HG02884 (cell line): ENCODE results near the gene DIPK1C.

Source experiments
- ATAC-seq: cut with Tn5 transposase; IDR thresholded peaks from one replicate; pipeline ENCODE4 v1.9.1; 2021; ENCODE audit warnings: mild to moderate bottlenecking, moderate library complexity; ENCODE audit not compliant: unreplicated experiment

Gene DIPK1C

GRCh38 chr18:74486119-74486849, 29.2 kb upstream of the DIPK1C start:
- no peak for ATAC-seq

GRCh38 chr18:74482697-74483096, 25.6 kb upstream of the DIPK1C start:
- ATAC-seq: no peak

- ATAC-seq: no peak
These were observed 23.1 kb upstream of the DIPK1C start for GRCh38 chr18:74480149-74480651.

GRCh38 chr18:74479486-74480148, 22.5 kb upstream of the DIPK1C start:
- no peak for ATAC-seq

GRCh38 chr18:74478880-74479279, 21.8 kb upstream of the DIPK1C start:
- no peak for ATAC-seq

GRCh38 chr18:74478316-74478715, 21.2 kb upstream of the DIPK1C start:
- no peak for ATAC-seq

DNA sequence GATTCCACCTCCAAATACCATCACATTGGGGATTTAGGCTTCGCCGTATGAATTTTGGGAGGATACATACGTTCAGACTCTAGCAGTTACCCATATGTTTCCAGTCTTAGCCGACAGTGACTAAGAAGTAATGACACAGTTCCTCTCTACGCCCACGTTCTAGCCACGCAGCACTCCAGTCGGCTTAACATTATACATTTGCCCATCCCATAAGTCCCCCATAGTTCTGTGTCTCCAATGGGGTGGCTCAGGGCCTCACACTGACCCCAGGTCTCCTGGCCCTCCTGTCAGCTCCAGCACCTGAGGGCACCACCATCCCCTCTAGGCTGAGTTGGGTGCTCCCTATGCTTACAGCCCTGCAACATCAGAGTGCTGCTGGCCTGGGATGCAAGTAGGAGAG, 20.7 kb upstream of the DIPK1C start:
- ATAC-seq: no peak

- ATAC-seq: no peak
These were observed 19.0 kb upstream of the DIPK1C start for GRCh38 chr18:74476140-74476539.

DNA sequence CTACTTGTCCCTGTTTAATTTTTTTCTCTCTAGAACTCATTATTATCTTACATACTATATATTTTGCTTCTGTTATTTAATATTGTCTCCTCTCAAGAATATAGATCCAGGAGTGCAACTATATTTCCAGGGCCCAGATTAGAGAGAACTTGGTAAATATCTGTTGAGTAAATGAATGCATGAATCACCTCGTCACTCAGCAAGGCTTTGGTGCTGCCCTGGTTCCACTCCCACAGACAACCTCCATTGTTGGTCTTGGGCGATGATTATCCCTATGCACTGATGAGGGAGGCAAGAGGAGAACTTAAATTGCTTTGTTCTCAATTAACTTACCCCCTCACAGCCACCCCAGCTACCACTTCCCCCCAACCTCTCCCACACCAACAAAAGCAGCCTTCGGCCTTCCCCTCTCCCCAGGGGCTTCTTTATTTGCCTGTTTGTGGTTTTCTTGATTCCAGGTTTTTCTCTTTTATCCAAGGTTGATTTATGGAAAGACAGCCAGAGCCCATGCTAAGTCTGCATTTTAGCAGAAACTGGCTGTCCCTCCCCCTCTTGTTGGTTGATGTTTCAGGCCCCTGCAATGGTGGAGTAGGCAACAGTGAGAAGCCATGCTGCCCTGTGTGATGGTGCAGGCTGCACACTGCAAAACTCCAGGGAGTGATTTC, 17.0 kb upstream of the DIPK1C start:
- ATAC-seq: no peak

DNA sequence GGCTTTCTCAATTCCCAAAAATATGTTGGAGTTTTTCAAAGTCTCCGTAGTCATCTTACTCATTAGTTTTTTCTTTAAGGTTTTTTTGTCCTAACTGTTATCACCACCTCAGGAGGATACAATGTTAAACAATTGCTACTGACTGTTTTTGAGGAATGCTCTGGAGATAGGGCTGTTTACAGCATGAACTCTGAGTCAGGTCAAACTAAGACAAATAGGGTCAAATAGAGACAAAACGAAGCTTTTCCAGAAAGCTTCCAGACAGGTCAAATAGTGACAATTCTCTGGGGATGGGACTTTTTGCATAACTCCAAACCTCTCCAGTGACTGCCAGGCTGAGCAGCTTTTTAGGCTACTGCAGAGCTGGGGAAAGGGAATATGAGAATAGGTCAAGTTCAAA, 15.2 kb upstream of the DIPK1C start:
- no peak for ATAC-seq

- no peak for ATAC-seq
These were observed 11.5 kb upstream of the DIPK1C start for GRCh38 chr18:74468547-74469061.

DNA sequence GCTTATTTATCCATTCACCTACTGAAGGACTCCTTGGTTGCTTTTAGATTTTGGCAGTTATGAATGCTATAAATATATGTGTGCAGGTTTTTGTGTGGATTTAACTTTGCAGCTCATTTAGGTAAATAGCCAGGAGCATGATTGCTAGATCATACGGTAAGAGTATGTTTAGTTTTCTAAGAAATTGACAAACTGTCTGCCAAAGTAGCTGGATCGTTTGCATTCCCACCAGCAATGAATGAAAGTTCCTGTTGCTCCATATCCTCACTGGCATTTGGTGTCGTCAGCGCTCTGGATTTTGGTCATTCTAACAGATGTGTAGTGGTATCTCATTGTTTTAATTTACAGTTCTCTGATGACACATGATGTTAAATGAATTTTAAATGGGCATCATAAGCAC, 8.7 kb upstream of the DIPK1C start:
- no peak for ATAC-seq

GRCh38 chr18:74463983-74464382, 6.9 kb upstream of the DIPK1C start:
- ATAC-seq: no peak

- no peak for ATAC-seq
These were observed 6.1 kb upstream of the DIPK1C start for GRCh38 chr18:74463254-74463653.

GRCh38 chr18:74460825-74461224, 3.7 kb upstream of the DIPK1C start:
- no peak for ATAC-seq

GRCh38 chr18:74459889-74460288, 2.8 kb upstream of the DIPK1C start:
- ATAC-seq: no peak

DNA sequence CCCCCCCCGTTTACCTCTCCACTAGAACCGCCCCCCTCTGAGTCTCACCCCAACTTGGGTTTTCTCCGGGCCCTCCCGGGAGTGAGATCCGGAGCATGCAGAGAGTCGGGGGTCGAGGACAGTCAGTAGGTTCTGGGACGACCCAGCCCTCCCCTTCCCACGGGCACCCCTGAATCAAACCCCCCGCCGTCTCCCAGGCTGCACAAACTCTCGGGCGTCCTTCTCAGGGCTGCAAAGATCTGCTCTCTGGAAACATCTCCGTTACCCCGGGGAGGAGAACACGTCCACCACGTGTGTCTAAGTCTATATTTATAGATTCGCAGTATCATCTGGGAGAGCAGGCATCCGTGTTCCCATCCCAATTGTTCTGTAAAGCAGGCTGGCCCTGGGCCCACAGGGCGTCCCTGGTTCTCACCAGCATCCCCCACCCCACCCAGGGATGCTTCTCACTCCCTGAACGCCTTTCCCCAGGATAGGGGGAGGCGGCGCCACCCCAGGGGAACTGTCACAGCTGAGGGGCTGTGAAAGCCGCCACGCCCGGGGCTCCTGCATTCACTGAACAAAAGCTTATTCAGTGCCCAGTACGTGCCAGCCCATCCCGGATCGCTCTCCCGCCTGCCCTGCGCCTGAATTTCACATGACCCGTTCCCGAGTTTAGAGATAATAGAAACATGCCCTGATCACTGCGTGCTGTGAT, 765 bp upstream of the DIPK1C start:
- no peak for ATAC-seq

GRCh38 chr18:74456349-74457042, 612 bp downstream of the DIPK1C start:
- ATAC-seq: no peak

GRCh38 chr18:74456017-74456348, 1.1 kb downstream of the DIPK1C start:
- ATAC-seq: no peak

DNA sequence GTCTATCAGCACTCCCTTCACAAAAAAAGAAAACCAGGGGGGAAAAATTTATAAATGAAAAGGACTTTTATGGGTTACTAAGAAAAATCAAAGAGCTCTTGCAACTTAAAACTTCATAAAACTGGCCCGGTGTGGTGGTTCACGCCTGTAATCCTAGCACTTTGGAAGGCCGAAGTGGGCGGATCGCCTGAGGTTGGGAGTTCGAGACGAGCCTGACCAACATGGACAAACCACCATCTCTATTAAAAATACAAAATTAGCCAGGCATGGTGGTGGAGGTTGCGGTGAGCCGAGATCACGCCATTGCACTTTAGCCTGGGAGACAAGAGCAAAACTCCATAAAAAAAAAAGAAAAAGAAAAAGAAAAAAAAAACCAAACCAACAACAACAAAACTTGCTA, 1.7 kb downstream of the DIPK1C start:
- ATAC-seq: no peak

GRCh38 chr18:74454279-74454751, 2.8 kb downstream of the DIPK1C start:
- ATAC-seq: no peak
